ENCODE results near the gene PFKFB2.

The PFKFB2 gene

GRCh38 chr1:207022996-207023679 is 29.9 kb upstream of the PFKFB2 start:
- no peak for DNase-seq

- DNase-seq: peak in 1 of 2 donors; percentile 26
These were observed 28.6 kb upstream of the PFKFB2 start for GRCh38 chr1:207024202-207025145.

DNA sequence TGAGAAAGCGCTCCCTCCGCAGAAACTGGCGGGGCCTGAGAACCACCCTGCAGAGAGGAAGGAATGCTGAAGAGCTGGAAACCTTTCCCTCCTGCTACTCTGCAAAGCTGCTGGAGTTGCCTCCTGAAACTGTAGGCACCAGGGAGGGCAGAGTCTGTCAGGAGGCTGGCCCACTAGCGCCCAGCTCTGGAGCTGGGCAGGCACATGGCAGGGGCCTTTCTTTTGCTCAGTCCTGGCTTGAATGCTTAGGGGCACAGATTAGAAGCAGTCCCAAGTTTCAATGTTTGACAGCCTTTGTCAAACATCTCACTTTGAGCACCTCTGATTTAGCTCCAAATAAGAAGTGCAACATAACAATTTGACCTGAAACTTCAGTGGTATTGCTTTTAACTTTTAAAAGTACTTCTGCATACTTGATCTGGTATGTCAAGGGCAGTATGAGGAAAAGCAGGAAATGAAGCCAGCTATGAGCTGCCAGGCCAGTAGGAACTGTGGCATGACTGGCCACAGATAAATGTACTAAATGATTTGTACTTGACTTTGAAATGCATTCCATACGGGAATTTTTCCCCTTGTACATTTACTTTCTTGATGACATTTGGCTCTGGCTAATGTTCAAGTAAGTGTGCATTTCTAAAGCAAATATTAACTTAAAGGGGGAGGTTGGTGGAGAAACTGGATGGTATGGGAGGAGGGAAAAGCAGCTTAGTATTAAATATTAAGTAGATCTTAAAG is 27.8 kb upstream of the PFKFB2 start:
- no peak for DNase-seq

- no peak for DNase-seq
These were observed 27.0 kb upstream of the PFKFB2 start for GRCh38 chr1:207026104-207026534.

- no peak for DNase-seq
These were observed 25.8 kb upstream of the PFKFB2 start for GRCh38 chr1:207027206-207027777.

- DNase-seq: no peak
These were observed 25.2 kb upstream of the PFKFB2 start for GRCh38 chr1:207027921-207028320.

- DNase-seq: no peak
These were observed 24.0 kb upstream of the PFKFB2 start for GRCh38 chr1:207028884-207029650.

GRCh38 chr1:207029701-207030521 is 23.2 kb upstream of the PFKFB2 start:
- DNase-seq: no peak

DNA sequence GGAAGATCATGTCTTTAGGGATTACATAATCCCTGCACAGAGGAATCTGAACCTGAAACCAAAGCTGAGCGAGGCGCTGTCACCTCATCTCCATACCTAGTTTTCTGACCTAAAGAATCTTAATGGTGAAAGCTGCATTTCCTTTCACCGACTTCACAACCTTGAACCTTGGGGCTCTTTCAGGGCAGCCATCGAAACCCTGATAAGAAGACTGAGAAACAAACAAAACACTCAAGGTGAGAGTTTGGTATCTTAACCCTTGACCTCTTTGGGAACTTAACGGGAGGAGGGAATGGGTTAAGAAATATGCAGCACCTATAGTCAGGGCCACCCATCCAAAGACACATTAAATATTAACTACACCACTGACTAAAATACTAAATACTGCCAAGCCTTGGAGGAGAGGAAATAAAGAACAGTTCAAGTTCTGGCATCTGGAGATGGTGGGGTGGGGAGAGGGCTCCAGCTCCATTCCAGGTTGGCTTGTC is 22.5 kb upstream of the PFKFB2 start:
- DNase-seq: no peak

DNA sequence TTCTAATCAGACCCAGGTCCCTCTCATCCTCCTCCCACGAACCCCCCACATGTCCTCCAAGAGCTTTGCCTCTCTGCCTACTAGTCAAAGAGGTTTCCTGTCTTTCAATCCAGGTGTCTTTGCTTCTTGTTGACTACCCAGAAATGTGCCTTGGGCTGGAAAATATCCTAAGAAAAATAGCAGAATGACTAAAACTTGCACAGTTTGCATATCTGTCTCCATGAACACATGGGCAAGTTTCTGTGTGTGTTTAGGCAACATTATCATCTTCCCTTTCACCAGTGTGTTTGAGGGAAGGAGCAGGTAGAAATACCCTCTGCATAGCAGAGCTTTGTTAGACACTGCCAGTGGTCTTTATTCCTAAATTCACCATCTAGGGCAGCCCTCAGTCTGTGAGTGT is 22.1 kb upstream of the PFKFB2 start:
- no peak for DNase-seq

DNA sequence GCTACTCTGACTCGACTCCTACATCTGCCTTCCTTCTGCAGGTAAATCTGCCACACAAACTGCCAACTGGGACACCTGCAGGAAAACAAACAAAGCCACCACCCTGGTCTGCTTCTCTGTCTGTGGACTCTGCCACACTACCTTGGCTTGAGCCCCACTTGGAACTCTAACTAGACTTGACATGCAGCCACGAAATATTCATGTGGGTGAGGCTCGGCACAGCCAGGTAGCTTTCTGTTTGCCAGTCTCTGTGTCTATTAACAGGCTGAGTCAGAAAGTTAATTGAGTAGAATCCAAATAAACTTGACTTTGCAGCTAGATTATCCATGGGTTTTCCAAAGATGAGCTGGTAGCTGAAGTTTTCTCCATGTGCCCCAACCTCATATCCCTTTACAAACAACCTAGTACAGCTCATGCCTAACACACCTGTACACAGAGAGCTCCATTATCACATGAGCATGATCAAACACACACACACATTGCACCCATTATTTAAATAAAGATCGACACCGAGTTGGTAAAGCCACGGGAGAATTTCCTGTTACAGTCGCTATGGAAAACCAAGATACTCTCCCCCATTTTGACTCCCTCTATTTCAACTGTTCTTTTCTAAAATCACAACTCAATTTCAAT is 21.3 kb upstream of the PFKFB2 start:
- no peak for DNase-seq

DNA sequence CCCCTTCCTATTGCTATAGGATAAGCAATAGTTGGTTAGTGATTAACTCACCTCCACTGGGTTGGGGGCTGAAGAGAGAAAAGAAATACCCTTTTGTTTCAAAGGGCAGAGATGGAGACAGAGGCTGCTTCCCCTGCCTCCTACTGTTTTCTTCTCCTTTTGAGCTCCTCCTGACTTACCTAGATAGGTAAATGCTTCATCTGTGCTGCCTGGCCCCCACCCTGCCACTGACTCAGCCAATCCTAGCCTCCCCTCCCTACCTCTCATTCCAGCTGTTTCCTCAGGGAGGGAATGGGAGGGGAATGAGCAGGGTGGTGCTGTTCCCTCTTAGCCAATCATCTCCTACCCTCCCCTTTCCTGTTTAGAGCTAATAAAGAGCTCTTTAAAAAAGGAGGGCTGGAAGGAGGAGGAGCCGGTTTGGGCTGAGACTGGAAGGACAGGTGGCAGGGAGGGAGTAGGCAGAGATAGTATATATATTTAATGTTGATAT is 20.5 kb upstream of the PFKFB2 start, which contains the start of gene C1orf116:
TSS of gene C1orf116 (minus strand) at position 229 of the 490 bp plus-strand sequence. CDS start 5,158 bp downstream, outside the sequence.
- no peak for DNase-seq

DNA sequence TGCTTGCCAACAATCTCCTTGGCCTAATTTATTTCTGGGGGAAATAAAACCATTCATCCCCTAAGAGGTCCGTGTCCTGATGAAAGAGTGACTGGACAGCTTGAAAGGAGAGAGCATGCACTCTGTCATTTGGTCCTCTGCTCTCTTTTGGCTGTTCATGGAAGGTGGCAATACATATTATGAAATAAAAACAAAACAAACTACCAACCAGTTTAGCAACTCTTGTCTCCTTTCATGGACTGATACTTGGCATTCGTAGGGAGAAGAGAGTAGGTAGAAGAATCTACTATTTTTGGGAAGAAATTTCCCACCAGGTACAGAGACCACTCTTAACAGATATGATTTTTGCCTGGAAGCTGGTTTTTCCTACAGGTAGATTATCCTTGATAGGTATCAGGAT is 19.8 kb upstream of the PFKFB2 start:
- DNase-seq: no peak

DNA sequence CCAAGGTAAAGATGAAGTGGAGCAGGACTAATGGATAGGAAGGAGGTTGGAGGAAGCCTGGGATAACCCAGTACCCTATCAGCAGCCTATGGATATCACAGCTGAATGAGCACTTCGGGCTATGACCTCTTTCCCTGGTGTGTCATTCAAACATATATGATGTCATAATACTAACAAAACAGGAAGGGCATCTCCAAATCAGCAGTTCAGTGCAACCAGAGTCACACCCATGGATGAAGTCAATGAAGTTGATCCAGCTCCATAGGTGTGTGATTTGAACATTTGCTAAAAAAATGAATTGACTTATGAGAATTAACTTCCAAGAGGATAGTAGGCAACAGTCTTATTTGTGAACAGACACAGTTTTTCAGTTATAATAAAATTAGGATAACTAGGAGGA is 18.9 kb upstream of the PFKFB2 start:
- no peak for DNase-seq

DNA sequence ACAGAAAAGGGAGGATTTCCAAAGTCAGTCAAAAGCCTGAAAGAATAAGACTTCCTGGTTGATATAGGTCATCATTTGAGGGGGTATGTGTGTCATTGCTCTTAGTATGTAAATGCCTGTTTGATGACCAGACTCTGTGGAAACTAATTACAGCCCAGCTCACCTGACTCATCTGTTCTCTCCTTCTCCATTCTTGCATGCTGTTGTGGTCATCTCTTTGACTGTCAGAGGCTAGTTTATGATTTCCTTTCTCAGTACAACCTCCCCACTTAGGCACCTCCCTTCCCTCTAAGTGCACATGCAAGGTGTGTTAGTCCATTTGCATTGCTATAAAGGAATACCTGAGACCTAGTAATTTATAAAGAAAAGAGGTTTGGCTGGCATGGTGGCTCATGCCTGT is 18.1 kb upstream of the PFKFB2 start:
- DNase-seq: no peak

GRCh38 chr1:207035877-207036551 is 17.1 kb upstream of the PFKFB2 start:
- no peak for DNase-seq

DNA sequence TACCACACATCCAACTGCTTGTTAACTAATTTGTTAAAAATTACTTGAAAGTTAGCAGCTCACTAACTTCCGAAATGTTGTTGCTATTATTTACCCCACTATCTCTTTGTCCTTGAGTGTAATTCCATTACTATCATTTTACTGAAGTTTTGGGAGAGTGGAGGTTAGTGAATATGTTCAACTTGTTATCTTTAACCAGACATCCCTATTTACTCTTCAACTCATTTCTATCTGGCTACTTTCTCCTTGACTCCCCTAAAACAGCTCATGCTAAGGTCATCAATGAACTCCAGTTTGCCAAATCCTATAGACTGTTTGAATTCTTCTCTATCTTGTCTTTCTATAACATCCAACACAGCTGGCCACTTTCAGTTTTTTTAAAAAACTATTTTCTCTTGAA is 16.2 kb upstream of the PFKFB2 start:
- DNase-seq: no peak

- no peak for DNase-seq
These were observed 13.5 kb upstream of the PFKFB2 start for GRCh38 chr1:207039380-207040180.

DNA sequence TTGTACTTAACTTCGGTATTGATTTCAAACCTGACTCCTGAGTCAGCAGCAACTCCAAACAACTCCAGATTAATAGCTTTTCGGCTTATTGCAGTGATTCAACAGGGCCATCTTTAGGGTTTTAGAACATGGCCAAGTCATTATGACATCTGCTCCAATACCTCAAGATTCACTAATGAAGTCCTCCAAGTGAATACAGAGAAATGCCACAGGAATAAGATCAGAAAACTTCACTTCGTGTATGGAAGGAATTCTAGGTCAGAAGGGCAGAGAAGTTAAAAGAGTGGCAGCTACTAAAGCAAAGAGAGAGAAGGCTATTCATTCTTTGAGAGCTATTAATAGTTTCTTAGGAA is 12.9 kb upstream of the PFKFB2 start:
- no peak for DNase-seq
